Panc1 (cell line): Measurements from ENCODE around the gene PCSK1N. TPM values are rescaled to one million over a fixed set of nuclear protein-coding genes. Genes with fewer than 3 reads are reported as not detected.

Source experiments
- ATAC-seq: fragments of 200-7000 bp; cut with Tn5 transposase; 2 replicates; pipeline ENCODE4 v1.9.1; 2020; ENCODE audit warnings: mild to moderate bottlenecking, moderate library complexity
- BruUV-seq: library from RNA; stranded (reverse); fragments of 400-500 nt; replicated peaks from 2 replicates; lab custom pipeline; 2021; lab: Mats Ljungman, UMichigan
- CTCF ChIA-PET: fragments of 300-600 bp; sonication (Branson Sonifier 250); formaldehyde crosslinking; loops from one replicate; lab custom pipeline; 2022; ENCODE audit warnings: antibody characterized with exemption; lab: Charles Lee
- POLR2A ChIA-PET: fragments of 300-600 bp; sonication (Branson Sonifier 250); formaldehyde crosslinking; loops from one replicate; lab custom pipeline; 2022; ENCODE audit warnings: antibody characterized with exemption; lab: Charles Lee
- DNase-seq: peaks from one replicate; pipeline ENCODE4 v3.0.0-alpha.2; 2010; ENCODE audit warnings: low read depth, low spot score
- H3K27ac ChIP-seq: 2 replicates; pipeline ENCODE4 v1.5.1; 2011; ENCODE audit warnings: mild to moderate bottlenecking, low read length, inconsistent platforms
- H3K27me3 ChIP-seq: fragments of 200-500 bp; sonication (Bioruptor generic); 2 replicates; pipeline ENCODE4 v1.6.0; 2014; ENCODE audit warnings: low read length, inconsistent platforms; ENCODE audit not compliant: control insufficient read depth, insufficient read depth
- H3K36me3 ChIP-seq: fragments of 200-500 bp; sonication (Bioruptor generic); 2 replicates; pipeline ENCODE4 v1.5.1; 2014; ENCODE audit warnings: inconsistent platforms, mild to moderate bottlenecking, low read length, moderate library complexity; ENCODE audit not compliant: control insufficient read depth, insufficient read depth
- H3K4me1 ChIP-seq: 2 replicates; pipeline ENCODE4 v1.5.1; 2011; ENCODE audit warnings: inconsistent platforms, mild to moderate bottlenecking, low read length, moderate library complexity; ENCODE audit not compliant: control insufficient read depth, insufficient read depth
- H3K4me3 ChIP-seq, 2 experiments: 2 replicates each; pipeline ENCODE4 v1.5.1; 2011 to 2012; ENCODE audit warnings: low read depth in 2 of 2, low read length in 2 of 2, mild to moderate bottlenecking in 2 of 2, inconsistent platforms in 1 of 2, moderate library complexity in 1 of 2
- H3K9me3 ChIP-seq: fragments of 200-500 bp; sonication (Bioruptor generic); 2 replicates; pipeline ENCODE4 v1.5.1; 2014; ENCODE audit warnings: low read depth, mild to moderate bottlenecking, inconsistent platforms, low read length, moderate library complexity; ENCODE audit not compliant: control insufficient read depth, insufficient read depth
- CTCF ChIP-seq: fragments of 450-650 bp; IDR thresholded peaks from 2 replicates; pipeline ENCODE4 v1.5.1; 2017; ENCODE audit warnings: mild to moderate bottlenecking
- POLR2AphosphoS5 ChIP-seq: IDR thresholded peaks from 2 replicates; pipeline ENCODE4 v1.6.1; 2012; ENCODE audit warnings: mild to moderate bottlenecking, low read depth, low read length, moderate library complexity
- REST ChIP-seq, 2 experiments: IDR thresholded peaks; 2 replicates each; pipeline ENCODE4 v1.6.1; 2011 to 2012; ENCODE audit warnings: low read depth in 2 of 2, control low read depth in 1 of 2, low read length in 1 of 2, mild to moderate bottlenecking in 1 of 2, moderate library complexity in 1 of 2; ENCODE audit not compliant: insufficient read depth in 1 of 2
- SIN3A ChIP-seq: IDR thresholded peaks from 2 replicates; pipeline ENCODE4 v1.6.1; 2012; ENCODE audit warnings: low read depth, mild to moderate bottlenecking, low read length, moderate library complexity, borderline replicate concordance; ENCODE audit not compliant: insufficient read depth
- TCF7L2 ChIP-seq: IDR thresholded peaks from 2 replicates; pipeline ENCODE4 v1.6.1; 2011; ENCODE audit warnings: mild to moderate bottlenecking, low read depth, low read length, inconsistent platforms
- in situ Hi-C: cut with HindIII; loops from 2 replicates; pipeline ENCODE4 v1.10.0; 2016; ENCODE audit warnings: low sequenced_read_pairs, low pct_unique_long_range_greater_than_20kb
- intact Hi-C: fragments of 100-400 bp; cut with micrococcal nuclease; formaldehyde crosslinking; loops from one replicate; pipeline ENCODE4 v1.10.0; 2022; ENCODE audit not compliant: unreplicated experiment
- total RNA-seq: library from RNA; stranded (reverse); gene quantifications from one replicate; pipeline ENCODE4 v1.2.1, GENCODE V29; 2021; ENCODE audit not compliant: unreplicated experiment

The PCSK1N gene
- total RNA-seq, 1 experiment from 2014 or later, result 17.8 TPM

- Histone ChIP-seq H3K4me1 (no peaks in the 10 kb centered on the region), H3K27ac (no peak overlapping the region), H3K27me3 (no peaks in the 10 kb centered on the region), H3K9me3 (no peaks in the 10 kb centered on the region), H3K4me3 (no peak overlapping the region), H3K36me3 (no peaks in the 10 kb centered on the region; the same call in 1 of the 2 replicates)
- ChIA-PET POLR2A (no interaction called here), CTCF (no interaction called here)
- no TSS peak for BruUV-seq
- intact Hi-C loops (no loop called here), in situ Hi-C loops (no loop called here)
- ATAC-seq (no peak), DNase-seq (no peak)
- TF ChIP-seq CTCF, result no peak
- TF ChIP-seq TCF7L2, result no peak
- no peak for TF ChIP-seq SIN3A
- TF ChIP-seq REST (IDR thresholded peaks at IDR 0.05; ENCODE audit: insufficient read depth in 1 of 2, low read depth in 2 of 2, low read length in 1 of 2), result no peak
- TF ChIP-seq POLR2AphosphoS5, result no peak
Observed at GRCh38 chrX:48818866-48819265, 16.5 kb downstream of the PCSK1N start.

- Histone ChIP-seq H3K4me1 (no peaks in the 10 kb centered on the region), H3K36me3 (no peaks in the 10 kb centered on the region; the same call in 1 of the 2 replicates), H3K27ac (no peak overlapping the region), H3K27me3 (no peaks in the 10 kb centered on the region), H3K9me3 (no peaks in the 10 kb centered on the region), H3K4me3 (no peak overlapping the region)
- CTCF ChIA-PET, result no interaction called here
- intact Hi-C loops (no loop called here), in situ Hi-C loops (no loop called here)
- TF ChIP-seq TCF7L2 (no peak), CTCF (no peak), REST (IDR thresholded peaks at IDR 0.05; ENCODE audit: insufficient read depth in 1 of 2, low read depth in 2 of 2, low read length in 1 of 2) (no peak), SIN3A (no peak), POLR2AphosphoS5 (no peak)
- no peak for DNase-seq
- POLR2A ChIA-PET, result no interaction called here
- no peak for ATAC-seq
- BruUV-seq, result no TSS peak
Observed at GRCh38 chrX:48818098-48818497, 17.3 kb downstream of the PCSK1N start.
